IPS-18a (cell line): ENCODE data around the gene SULT1A1.
"Not testable (repeated sequence)": the region's sequence is repeated elsewhere in the genome, so short reads cannot be mapped to it uniquely, and the experiment has no call there.

Source experiments
- H3K27ac ChIP-seq: one replicate; pipeline ENCODE4 v1.5.1; 2013; ENCODE audit warnings: low read length
- H3K27me3 ChIP-seq: one replicate; pipeline ENCODE4 v1.6.1; 2013; ENCODE audit warnings: mild to moderate bottlenecking, low read length; ENCODE audit not compliant: control insufficient read depth, insufficient read depth
- H3K36me3 ChIP-seq: one replicate; pipeline ENCODE4 v1.6.1; 2013; ENCODE audit warnings: low read depth, low read length; ENCODE audit not compliant: control insufficient read depth
- H3K4me1 ChIP-seq: one replicate; pipeline ENCODE4 v1.6.1; 2013; ENCODE audit warnings: low read depth, low read length; ENCODE audit not compliant: control insufficient read depth
- H3K4me3 ChIP-seq: one replicate; pipeline ENCODE4 v1.5.1; 2013; ENCODE audit warnings: low read length
- H3K9ac ChIP-seq: one replicate; pipeline ENCODE4 v1.6.1; 2013; ENCODE audit warnings: mild to moderate bottlenecking, low read length, moderate library complexity
- H3K9me3 ChIP-seq: one replicate; pipeline ENCODE4 v1.6.1; 2013; ENCODE audit warnings: low read depth, low read length; ENCODE audit not compliant: control insufficient read depth

The SULT1A1 gene

GRCh38 chr16:28580726-28581315, 29.0 kb downstream of the SULT1A1 start:
- no peak overlapping the region for H3K9ac ChIP-seq
- H3K27ac ChIP-seq, result no peak overlapping the region
- no peak overlapping the region for H3K4me3 ChIP-seq
- H3K9me3 ChIP-seq, result no peaks in the 10 kb centered on the region
- no peaks in the 10 kb centered on the region for H3K27me3 ChIP-seq
- H3K4me1 ChIP-seq, result no peaks in the 10 kb centered on the region
- peaks cover 24% of the 10 kb centered on the region for H3K36me3 ChIP-seq

- Histone ChIP-seq H3K9ac (no peak overlapping the region), H3K4me3 (no peak overlapping the region), H3K27ac (no peak overlapping the region), H3K9me3 (no peaks in the 10 kb centered on the region), H3K36me3 (no peaks in the 10 kb centered on the region), H3K27me3 (no peaks in the 10 kb centered on the region), H3K4me1 (peaks cover 17% of the 10 kb centered on the region)
These were observed 34.3 kb downstream of the SULT1A1 start for GRCh38 chr16:28575446-28576109.

- peaks cover 17% of the 10 kb centered on the region for H3K4me1 ChIP-seq
- no peaks in the 10 kb centered on the region for H3K9me3 ChIP-seq
- H3K27me3 ChIP-seq, result no peaks in the 10 kb centered on the region
- no peak overlapping the region for H3K27ac ChIP-seq
- H3K36me3 ChIP-seq, result no peaks in the 10 kb centered on the region
- H3K9ac ChIP-seq, result no peak overlapping the region
- no peak overlapping the region for H3K4me3 ChIP-seq
These were observed 34.9 kb downstream of the SULT1A1 start for GRCh38 chr16:28574925-28575324.

- no peaks in the 10 kb centered on the region for H3K9me3 ChIP-seq
- H3K36me3 ChIP-seq, result no peaks in the 10 kb centered on the region
- no peak overlapping the region for H3K4me3 ChIP-seq
- H3K27me3 ChIP-seq, result no peaks in the 10 kb centered on the region
- no peak overlapping the region for H3K27ac ChIP-seq
- H3K4me1 ChIP-seq, result peaks cover 17% of the 10 kb centered on the region
- no peak overlapping the region for H3K9ac ChIP-seq
These were observed 35.8 kb downstream of the SULT1A1 start for GRCh38 chr16:28573738-28574718.

- Histone ChIP-seq H3K4me3 (no peak overlapping the region), H3K27me3 (no peaks in the 10 kb centered on the region), H3K36me3 (no peaks in the 10 kb centered on the region), H3K27ac (no peak overlapping the region), H3K9me3 (no peaks in the 10 kb centered on the region), H3K4me1 (peaks cover 17% of the 10 kb centered on the region), H3K9ac (no peak overlapping the region)
These were observed 36.9 kb downstream of the SULT1A1 start for GRCh38 chr16:28572696-28573510.

GRCh38 chr16:28569968-28570752, 39.7 kb downstream of the SULT1A1 start:
- H3K9ac ChIP-seq, result no peak overlapping the region
- H3K27ac ChIP-seq, result no peak overlapping the region
- H3K4me1 ChIP-seq, result peaks cover 17% of the 10 kb centered on the region
- H3K36me3 ChIP-seq, result no peaks in the 10 kb centered on the region
- H3K4me3 ChIP-seq, result no peak overlapping the region
- no peaks in the 10 kb centered on the region for H3K27me3 ChIP-seq
- H3K9me3 ChIP-seq, result peaks cover 6% of the 10 kb centered on the region

GRCh38 chr16:28569021-28569420, 40.8 kb downstream of the SULT1A1 start:
- Histone ChIP-seq H3K9me3 (peaks cover 6% of the 10 kb centered on the region), H3K4me1 (peaks cover 7% of the 10 kb centered on the region), H3K4me3 (no peak overlapping the region), H3K9ac (no peak overlapping the region), H3K27ac (no peak overlapping the region), H3K27me3 (no peaks in the 10 kb centered on the region), H3K36me3 (no peaks in the 10 kb centered on the region)

GRCh38 chr16:28567292-28567691, 42.6 kb downstream of the SULT1A1 start:
- Histone ChIP-seq H3K36me3 (no peaks in the 10 kb centered on the region), H3K9me3 (peaks cover 6% of the 10 kb centered on the region), H3K9ac (no peak overlapping the region), H3K27me3 (no peaks in the 10 kb centered on the region), H3K4me3 (no peak overlapping the region), H3K4me1 (no peaks in the 10 kb centered on the region), H3K27ac (no peak overlapping the region)

- not testable (repeated sequence) for H3K4me3 ChIP-seq, H3K36me3 ChIP-seq, H3K27me3 ChIP-seq, H3K4me1 ChIP-seq, H3K9me3 ChIP-seq, H3K27ac ChIP-seq, H3K9ac ChIP-seq
These were observed 43.5 kb downstream of the SULT1A1 start for GRCh38 chr16:28566233-28566925.

- Histone ChIP-seq H3K9me3 (peaks cover 6% of the 10 kb centered on the region), H3K27me3 (no peaks in the 10 kb centered on the region), H3K4me3 (no peak overlapping the region), H3K27ac (no peak overlapping the region), H3K4me1 (no peaks in the 10 kb centered on the region), H3K9ac (no peak overlapping the region), H3K36me3 (no peaks in the 10 kb centered on the region)
These were observed 46.6 kb downstream of the SULT1A1 start for GRCh38 chr16:28563218-28563617.
